ENCODE results near the gene CYBC1.

CYBC1 gene

DNA sequence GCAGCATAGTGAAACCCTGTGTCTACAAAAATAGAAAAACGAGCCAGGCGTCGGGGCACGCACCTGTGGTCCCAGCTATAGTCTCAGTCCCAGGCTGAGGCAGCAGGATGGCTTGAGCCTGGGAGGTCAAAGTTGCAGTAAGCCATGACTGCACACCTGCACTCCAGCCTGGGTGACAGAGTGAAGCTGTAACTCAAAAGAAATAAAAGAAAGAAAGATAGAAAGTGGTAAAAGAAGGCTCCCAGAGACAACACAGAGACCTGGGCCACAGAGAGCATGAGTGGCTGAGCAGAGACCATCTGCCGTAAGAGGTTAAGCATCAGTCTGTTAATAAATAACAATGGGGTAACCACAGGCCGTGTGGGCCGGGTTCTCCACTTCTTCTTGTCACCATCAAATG lies 47.7 kb downstream of the CYBC1 start:
- H3K4me3 ChIP-seq (ENCODE audit: low read depth, low read length) = no peak overlapping the region
- DNase-seq (ENCODE audit: low read depth) = peak; percentile 23
- TF ChIP-seq, protein P1, sequence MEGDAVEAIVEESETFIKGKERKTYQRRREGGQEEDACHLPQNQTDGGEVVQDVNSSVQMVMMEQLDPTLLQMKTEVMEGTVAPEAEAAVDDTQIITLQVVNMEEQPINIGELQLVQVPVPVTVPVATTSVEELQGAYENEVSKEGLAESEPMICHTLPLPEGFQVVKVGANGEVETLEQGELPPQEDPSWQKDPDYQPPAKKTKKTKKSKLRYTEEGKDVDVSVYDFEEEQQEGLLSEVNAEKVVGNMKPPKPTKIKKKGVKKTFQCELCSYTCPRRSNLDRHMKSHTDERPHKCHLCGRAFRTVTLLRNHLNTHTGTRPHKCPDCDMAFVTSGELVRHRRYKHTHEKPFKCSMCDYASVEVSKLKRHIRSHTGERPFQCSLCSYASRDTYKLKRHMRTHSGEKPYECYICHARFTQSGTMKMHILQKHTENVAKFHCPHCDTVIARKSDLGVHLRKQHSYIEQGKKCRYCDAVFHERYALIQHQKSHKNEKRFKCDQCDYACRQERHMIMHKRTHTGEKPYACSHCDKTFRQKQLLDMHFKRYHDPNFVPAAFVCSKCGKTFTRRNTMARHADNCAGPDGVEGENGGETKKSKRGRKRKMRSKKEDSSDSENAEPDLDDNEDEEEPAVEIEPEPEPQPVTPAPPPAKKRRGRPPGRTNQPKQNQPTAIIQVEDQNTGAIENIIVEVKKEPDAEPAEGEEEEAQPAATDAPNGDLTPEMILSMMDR (IDR thresholded peaks at IDR 0.05; ENCODE audit: insufficient read depth, low read depth, low read length, missing control alignments) = no peak

DNA sequence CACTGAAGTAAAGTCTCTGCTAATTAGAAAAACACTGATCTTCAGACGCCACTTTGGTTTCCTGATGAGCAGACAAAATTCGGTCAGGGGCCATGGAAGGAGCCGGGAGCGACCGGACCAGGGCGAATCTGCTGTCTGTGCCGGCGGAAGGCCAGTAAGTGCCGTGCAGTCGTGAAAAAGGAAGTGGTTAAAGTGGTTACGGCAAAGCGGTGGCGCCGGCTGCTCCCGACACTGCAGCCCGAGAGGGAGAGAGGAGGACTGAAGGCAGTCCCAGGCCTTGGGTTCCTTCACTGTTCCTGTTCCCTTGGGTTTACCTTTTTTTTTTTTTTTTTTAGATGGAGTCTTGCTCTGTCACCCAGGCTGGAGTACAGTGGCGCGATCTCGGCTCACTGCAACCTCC lies 49.7 kb downstream of the CYBC1 start:
- TF ChIP-seq, protein P1 (IDR thresholded peaks at IDR 0.05; ENCODE audit: insufficient read depth, low read depth, low read length, missing control alignments) = no peak
- DNase-seq (ENCODE audit: low read depth) = peak; percentile 79
- H3K4me3 ChIP-seq (ENCODE audit: low read depth, low read length) = no peak overlapping the region

DNA sequence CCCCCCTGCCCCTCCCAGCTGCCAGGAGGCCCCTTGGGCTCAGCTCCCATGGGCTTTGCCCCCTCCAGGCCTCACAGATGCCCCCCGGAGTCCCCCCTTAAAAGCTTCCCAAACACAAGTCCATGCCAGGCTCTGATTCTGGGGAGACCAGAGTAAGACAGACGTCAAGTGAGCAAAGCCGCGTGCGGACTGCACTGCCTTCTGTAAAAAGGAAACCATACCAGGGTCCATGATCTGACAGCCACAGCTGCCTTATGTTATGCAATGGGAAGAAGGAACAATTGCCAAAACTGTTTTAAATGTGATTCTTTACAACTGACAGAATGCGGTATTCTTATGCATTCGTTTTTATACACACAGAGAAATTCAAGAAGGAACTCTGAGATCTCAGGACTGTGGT lies 50.3 kb downstream of the CYBC1 start:
- TF ChIP-seq, protein P1 (IDR thresholded peaks at IDR 0.05; ENCODE audit: insufficient read depth, low read depth, low read length, missing control alignments) = no peak
- DNase-seq (ENCODE audit: low read depth) = no peak
- no peak overlapping the region for H3K4me3 ChIP-seq (ENCODE audit: low read depth, low read length)

DNA sequence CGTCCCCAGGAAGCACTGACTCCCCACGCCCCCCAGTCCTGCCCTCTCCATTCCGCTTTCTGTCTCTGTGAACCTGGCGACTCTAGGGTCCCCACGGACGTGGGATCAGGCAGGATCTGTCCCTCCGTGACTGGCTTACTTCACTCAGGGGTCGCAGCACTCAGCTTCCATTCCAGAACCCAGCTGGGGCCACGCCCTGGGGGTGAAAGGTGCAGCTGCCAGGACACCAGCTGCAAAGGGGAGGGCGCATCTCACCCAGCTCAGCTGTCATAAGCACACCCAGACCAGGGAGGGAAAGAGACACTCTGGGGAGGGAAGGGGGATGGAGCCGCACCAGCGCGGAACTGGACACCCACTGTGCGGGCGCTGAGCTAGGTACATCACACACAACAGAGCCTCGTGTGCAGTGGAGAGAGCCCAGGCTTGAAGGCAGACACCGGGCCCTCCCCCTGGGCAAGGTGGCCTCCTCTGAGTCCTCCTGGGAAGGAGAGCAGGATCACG lies 50.9 kb downstream of the CYBC1 start:
- TF ChIP-seq, protein P1 (IDR thresholded peaks at IDR 0.05; ENCODE audit: insufficient read depth, low read depth, low read length, missing control alignments) = no peak
- DNase-seq (ENCODE audit: low read depth) = no peak
- H3K4me3 ChIP-seq (ENCODE audit: low read depth, low read length) = no peak overlapping the region

DNA sequence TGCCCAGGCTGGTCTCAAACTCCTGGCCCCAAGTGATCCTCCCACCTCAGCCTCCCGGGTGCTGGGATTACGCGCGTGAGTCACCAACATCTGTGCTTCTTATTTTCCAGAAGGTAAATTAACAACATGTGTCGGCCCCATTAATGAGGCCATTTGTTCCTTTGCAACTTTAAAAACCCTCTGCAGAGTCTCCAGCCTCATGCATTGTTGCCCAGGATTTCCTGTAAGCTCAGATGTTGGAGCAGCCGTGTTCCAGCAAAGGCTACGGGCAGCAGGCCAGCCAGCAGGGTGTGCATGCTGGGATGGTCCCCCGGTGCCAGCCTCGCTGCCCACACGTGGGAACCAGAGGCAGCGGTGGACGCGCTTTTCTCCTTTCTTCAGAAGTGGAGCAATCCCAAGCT lies 51.5 kb downstream of the CYBC1 start:
- TF ChIP-seq, protein P1 (IDR thresholded peaks at IDR 0.05; ENCODE audit: insufficient read depth, low read depth, low read length, missing control alignments) = no peak
- DNase-seq (ENCODE audit: low read depth) = no peak
- no peak overlapping the region for H3K4me3 ChIP-seq (ENCODE audit: low read depth, low read length)

DNA sequence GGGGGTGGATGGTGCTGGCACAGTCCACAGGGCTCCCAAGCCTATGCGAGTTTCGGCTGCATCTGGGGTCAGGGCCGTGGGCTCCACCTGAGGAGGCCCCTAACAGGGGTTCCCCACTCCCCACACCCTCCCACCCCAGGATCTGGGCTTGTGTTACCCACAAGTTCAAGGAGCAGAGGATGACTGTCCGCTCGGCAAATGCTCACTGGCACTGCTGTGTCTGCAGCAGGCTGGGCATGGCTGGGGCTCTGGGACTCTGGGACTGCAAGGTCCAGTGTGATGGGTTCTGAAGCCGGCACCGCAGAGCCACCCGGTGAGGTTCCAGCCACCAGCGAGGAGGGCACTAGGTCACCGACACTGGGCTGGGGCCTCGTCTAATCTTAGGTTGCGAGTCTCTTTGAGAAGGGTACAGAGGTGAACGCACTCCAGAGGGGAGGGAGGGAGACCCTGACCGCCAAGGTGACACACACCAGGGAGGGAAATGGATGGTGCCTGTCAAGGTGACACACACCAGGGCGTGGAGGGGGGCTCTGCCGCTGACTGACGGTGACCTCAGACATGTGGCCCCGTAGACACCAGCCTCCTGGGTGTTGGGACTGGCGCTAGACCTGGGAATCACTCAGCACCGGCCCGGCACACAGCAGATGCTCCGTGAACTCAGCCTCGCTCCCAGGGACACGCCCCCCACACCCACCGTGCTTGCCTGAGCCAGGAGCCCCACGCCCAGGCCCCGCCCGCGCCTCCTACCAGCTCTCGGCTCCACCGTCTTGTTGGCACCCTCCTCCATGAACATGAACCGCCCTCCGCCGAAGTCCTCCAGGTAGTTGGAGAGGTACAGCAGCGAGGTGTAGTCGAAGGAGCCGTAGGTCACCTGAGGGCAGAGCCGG lies 52.9 kb downstream of the CYBC1 start:
- TF ChIP-seq, protein P1 (IDR thresholded peaks at IDR 0.05; ENCODE audit: insufficient read depth, low read depth, low read length, missing control alignments) = no peak
- no peak for DNase-seq (ENCODE audit: low read depth)
- H3K4me3 ChIP-seq (ENCODE audit: low read depth, low read length) = no peak overlapping the region
